Embryonic facial prominence (tissue), 1 donor: ENCODE data around the gene KTN1.

Experiments used
- DNase-seq: peaks from one replicate; pipeline ENCODE4 v3.0.0-alpha.2; 2016; ENCODE audit errors: extremely low spot score

Gene KTN1

DNA sequence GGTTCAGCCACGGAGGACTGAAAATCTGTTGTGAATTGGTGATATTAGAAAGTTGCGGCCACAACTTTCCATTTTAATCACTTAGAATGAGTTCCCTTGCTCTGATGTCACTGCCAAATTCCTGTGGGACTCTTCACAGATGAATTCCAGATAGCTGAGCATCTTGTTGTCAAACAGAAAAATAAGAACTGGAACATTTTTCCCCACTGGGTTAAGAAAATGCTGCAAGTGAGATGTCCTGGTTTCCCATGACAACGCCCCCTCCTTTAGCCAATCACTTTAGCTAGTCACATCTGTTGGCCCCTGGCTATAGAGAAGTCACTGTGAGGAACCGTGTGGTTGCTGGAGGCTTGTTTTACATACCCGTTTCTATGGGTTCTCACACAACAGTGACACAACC, 135.9 kb downstream of the KTN1 start:
- DNase-seq, result peak; percentile 33

DNA sequence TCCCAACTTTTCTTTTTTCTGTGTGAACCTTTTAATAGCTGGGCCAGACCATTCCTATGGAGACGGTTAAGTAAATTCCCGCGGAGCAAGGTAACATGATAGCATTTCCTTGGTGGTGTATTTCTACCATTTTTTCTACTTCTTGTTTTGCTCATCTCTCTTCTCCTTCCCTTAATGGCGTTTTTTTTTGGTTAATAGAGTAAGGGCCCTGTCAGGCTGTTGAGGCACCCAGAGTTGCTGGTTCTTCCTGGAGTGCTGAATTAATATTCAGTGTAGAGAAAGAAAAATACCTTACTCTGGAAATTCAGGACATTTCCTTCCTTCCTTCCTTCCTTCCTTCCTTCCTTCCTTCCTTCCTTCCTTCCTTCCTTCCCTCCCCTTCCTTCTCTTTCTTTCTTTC, 137.6 kb downstream of the KTN1 start:
- no peak for DNase-seq

DNA sequence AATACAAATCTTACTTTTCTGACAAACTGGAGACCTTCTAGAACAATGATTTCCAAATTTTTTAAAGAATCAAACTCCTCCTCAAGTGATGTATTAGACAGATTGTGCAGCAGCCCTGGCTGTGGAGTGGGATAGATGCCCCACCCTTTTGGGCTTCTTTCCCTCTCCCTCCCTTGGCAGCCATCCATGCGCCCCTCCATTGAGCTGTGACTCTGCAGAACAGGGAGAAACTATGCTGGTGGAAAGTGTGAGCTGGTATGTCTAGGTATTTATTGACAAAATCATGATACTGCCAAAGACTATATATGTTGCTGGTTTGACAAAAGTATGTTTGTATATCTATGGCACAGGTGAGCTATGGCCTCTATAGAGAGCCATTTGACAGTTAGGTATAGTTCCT, 138.5 kb downstream of the KTN1 start:
- DNase-seq, result no peak

DNA sequence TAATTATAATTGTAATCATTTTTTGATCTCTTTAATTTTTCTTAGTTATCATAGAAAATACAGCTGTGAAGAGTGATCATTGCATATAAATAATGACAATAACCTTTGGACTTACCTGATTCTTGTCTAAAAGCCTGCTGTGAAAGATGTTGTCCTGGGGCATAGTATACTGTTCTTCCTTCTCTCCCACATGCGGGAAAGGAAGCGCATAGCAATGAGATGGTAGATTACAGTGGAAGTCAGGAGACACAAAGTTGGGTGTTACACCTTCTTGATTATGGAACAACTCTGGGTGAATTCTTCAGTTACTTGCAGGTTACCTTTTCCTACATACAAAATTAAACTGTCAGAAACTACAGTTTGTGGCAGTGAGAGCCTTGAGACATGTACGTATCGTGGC, 140.8 kb downstream of the KTN1 start:
- DNase-seq, result no peak

DNA sequence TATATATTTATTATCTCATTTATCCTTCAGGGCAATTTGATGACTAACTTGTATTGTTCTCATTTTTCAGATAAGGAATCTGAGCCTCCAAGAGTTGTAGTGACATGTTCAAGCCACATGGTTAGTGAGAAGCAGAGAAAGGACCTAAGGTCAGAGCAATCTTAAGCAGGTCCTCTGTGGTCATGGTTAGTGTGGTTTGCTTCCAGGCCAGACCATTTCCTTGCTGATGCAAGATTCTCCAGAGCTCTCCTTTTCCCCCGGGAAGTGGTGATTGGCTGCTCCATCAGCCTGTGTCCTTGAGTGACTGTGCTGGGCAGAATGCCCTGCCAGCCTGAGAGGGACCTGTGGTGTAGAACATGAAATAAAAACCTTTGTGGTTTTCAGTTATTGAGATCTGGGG, 141.3 kb downstream of the KTN1 start:
- DNase-seq, result no peak

DNA sequence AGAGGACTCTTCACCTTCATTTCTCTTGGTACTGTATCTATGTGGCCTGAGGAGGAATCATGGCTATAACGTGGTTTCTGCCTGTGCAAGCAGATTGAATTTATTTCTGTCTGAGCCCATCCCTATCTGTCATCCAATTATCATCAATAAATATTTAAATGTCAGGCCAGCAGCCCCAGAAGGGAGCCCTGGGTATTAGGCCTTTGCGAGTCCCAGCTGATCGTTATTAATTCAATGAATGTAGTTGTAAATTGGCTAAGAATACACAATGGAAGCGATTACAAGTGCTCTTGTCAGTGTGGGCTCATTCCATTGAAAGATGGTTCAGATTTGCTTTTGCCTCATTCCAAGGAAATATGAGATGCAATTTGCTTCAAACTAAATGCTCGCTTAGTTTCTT, 142.0 kb downstream of the KTN1 start:
- DNase-seq, result no peak

DNA sequence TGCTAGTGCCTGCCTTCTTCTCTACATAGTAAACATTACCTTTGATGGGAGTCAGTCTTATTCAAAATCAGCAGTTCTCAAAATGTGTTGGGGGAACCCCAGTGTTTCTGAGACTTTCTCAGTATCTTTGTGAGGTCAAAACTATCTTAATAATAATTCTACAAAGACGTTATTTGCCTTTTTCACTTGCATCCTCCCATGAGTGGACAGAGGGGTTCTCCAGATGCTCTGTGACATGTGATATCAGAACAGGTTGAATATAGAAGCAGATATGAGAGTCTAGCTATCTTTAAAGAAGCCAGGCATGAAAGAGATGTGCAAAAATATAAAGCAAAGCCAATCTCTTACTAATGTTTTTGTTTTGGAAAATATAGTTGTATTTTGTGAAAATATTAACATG, 144.7 kb downstream of the KTN1 start:
- DNase-seq, result no peak

DNA sequence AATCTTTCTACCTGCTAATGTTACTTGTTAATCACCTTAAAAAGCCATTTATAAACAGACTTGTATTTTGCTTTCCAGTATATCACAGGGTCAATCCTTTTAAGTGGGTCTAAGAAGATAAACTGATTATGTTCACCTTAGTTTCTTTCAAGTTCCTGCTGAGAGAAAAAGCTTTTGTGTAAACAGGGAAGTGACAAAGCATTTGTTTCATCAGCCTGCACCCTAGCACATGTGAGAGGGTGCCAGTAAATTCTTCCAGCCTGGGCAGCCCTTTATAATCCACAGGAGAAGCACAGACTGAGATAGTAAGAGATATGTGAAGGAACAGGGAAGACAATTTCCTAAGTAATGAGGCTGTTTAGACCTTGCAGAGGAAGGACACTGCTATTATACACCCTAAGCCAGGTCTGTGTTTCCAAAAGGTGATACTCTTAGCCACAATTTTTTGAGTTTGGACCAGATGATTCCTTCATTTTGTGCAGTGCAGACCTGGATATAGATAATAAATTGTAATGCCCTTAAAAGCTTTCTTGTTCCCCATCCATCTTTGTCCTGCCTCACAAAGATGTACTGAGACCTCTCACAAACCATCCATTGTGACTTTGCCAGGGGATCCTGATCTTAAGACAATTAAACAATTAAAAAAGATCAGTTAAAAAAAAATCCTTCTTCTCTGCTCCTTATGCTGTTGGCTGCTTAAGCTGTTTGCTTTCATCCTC, 150.7 kb downstream of the KTN1 start:
- no peak for DNase-seq

DNA sequence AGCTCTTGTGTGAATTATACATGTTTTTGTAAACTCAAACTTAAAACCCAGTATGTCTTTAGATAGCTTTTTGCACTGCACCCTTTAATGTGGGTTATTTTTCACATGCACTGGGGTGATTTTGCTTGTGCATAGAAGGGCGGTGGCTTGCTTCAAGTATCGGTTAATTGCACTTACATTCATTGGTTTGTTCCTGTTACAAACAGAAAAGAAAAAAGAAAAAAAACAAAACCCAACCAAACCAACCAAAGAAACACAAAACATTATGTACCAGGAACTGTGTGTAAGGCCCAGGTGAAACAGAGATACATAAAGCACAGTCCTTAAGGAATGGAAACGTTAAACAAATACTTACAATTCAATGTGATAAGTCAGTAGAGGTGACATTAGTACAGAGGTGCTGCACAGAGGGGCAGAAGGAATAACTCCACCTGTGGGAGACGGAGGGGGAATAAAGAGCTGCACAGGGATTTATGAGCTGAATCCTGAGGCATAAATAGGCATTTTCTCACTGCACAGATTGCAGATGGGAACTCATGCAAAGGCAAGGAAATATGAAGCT, 151.4 kb downstream of the KTN1 start:
- DNase-seq, result no peak

DNA sequence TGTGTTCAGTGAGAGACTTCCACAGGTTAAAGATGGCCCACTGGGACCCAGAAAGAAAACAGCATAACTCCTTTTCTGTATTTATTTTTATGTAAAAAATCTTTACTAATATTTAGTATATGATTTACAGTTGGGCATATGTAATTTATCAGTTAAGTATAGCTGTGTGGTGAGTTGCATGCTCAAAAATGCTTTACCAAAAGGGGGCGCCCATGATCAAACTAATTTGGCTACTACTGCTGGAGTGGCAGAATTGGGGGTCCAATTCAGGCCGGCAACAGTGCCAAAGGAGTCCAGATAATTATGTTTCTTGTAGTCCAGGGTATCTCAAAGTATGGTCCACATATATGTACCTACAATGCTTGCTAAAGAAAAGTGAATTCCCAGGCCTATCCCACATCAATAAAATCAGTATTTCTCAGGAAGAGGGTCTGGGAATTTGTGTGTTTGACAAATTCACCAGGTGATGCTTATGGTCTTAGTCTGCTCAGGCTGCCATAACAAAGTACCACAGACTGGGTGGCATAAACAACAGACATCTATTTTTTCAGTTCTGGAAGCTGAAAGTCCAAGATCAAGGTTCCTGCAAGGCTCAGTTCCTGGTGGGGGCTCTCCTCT, 152.0 kb downstream of the KTN1 start:
- no peak for DNase-seq

DNA sequence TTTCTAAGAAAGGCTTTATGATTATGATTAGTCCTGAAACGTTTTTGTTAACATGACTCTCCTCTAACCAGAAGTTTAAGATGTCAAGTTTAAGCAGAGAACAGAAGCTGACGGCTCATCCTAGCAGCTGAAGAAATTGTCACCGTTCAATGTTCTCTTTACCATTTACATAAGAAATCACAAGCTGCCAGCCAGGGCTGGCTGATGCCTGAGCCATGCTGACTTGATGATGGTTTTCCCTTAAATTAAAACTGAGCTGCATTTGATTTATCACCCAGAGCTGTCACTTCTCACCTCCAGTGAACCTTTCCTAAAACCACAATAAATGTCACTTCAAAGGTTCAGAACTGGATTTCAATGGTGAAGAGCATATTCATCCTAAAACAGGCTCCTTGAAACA, 153.6 kb downstream of the KTN1 start:
- no peak for DNase-seq
